ENCODE data around the gene ANKRD63. TPM values are rescaled to one million over a fixed set of nuclear protein-coding genes. Genes with fewer than 3 reads are reported as not detected.

The ANKRD63 gene
- total and polyA plus RNA-seq, 2 donors (not counting 1 experiment from before 2014, with no cell fraction given) = 0.25 TPM; not detected in 1

- Mint-ChIP-seq H3K4me1 (peaks cover 22% of the 10 kb centered on the region), H3K27me3 (peaks cover 18% of the 10 kb centered on the region), H3K9me3 (ENCODE audit: insufficient read depth) (no peaks in the 10 kb centered on the region), H3K27ac (peak overlapping the region; percentile 68), H3K4me3 (no peak overlapping the region)
- POLR2A ChIA-PET = no interaction called here
- Histone ChIP-seq H3K4me1 (ENCODE audit: control insufficient read depth in 2 of 2, insufficient read depth in 2 of 2, low read length in 2 of 2) (peaks cover 6 to 18% of the 10 kb centered on the region in 2 donors), H3K27ac (ENCODE audit: low read length in 2 of 2) (no peak overlapping the region), H3K27me3 (replicated peaks in 1 of 4; ENCODE audit: control extremely low read depth in 1 of 4, control insufficient read depth in 3 of 4, insufficient read depth in 4 of 4, low read length in 3 of 4) (peaks cover 0 to 28% (median 9%) of the 10 kb centered on the region in 4 experiments), H3K79me2 (ENCODE audit: control insufficient read depth, insufficient read depth, low read length) (no peaks in the 10 kb centered on the region), H4K20me1 (ENCODE audit: control insufficient read depth, insufficient read depth, low read length, poor library complexity, severe bottlenecking) (no peaks in the 10 kb centered on the region), H3K4me2 (replicated peaks; ENCODE audit: low read depth, low read length, poor library complexity, severe bottlenecking) (no peak overlapping the region), H3K4me3 (ENCODE audit: control extremely low read depth in 1 of 5, extremely low read depth in 1 of 5, insufficient read depth in 1 of 5, low read depth in 2 of 5, low read length in 4 of 5) (no peak overlapping the region), H3K9ac (ENCODE audit: low read length) (no peak overlapping the region), H3K9me3 (ENCODE audit: control extremely low read depth in 1 of 3, control insufficient read depth in 2 of 3, insufficient read depth in 1 of 3, low read length in 2 of 3) (peaks cover 0 to 6% (median 0%) of the 10 kb centered on the region in 3 donors), H2AFZ (ENCODE audit: insufficient read depth, low read depth, low read length, poor library complexity, severe bottlenecking) (peak overlapping the region; percentile 34), H3K36me3 (replicated peaks in 1 of 2; ENCODE audit: control extremely low read depth in 1 of 2, control insufficient read depth in 1 of 2, extremely low read depth in 1 of 2, insufficient read depth in 2 of 2, low read length in 1 of 2) (no peaks in the 10 kb centered on the region)
- intact Hi-C loops (cut with micrococcal nuclease) = loop anchor here (1.0 to 5.0 kb wide), 5 partner anchors 57 to 488 kb away; partner anchors contain the start of genes BMF and BUB1B
- CTCF ChIA-PET = interaction anchor here (0.6 to 12.3 kb wide), 73 partner anchors 8 to 1160 kb away, joined by 3 to 382 read pairs (median 4); partner anchors contain the start of genes ANKRD63, BMF, BUB1B and CCDC9B
- ATAC-seq (ENCODE audit: low read depth) (peak; percentile 85), DNase-seq (peak; percentile 92)
- TF ChIP-seq, protein P1, sequence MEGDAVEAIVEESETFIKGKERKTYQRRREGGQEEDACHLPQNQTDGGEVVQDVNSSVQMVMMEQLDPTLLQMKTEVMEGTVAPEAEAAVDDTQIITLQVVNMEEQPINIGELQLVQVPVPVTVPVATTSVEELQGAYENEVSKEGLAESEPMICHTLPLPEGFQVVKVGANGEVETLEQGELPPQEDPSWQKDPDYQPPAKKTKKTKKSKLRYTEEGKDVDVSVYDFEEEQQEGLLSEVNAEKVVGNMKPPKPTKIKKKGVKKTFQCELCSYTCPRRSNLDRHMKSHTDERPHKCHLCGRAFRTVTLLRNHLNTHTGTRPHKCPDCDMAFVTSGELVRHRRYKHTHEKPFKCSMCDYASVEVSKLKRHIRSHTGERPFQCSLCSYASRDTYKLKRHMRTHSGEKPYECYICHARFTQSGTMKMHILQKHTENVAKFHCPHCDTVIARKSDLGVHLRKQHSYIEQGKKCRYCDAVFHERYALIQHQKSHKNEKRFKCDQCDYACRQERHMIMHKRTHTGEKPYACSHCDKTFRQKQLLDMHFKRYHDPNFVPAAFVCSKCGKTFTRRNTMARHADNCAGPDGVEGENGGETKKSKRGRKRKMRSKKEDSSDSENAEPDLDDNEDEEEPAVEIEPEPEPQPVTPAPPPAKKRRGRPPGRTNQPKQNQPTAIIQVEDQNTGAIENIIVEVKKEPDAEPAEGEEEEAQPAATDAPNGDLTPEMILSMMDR (IDR thresholded peaks at IDR 0.05) = peak; percentile 100
- no peak for TF ChIP-seq EZH2 (IDR thresholded peaks at IDR 0.05; ENCODE audit: borderline replicate concordance, insufficient read depth, low read depth, low read length, poor library complexity, severe bottlenecking)
- WGBS (ENCODE audit: insufficient coverage) = 61% methylated on average over 24 of the region's 26 CpGs
These were observed 8.3 kb downstream of the ANKRD63 start for GRCh38 chr15:40274350-40275274.

Measured in B cell (primary cell).